Peyer's patch (tissue), 4 donors: ENCODE measurements around the gene PRPSAP1.

ENCODE experiments used
- CTCF ChIP-seq, 6 experiments: fragments of 450-650 bp in 4 of 6; fragments of 200-600 bp in 2 of 6; sonication (generic) in 1 of 6; IDR thresholded peaks; one replicate each; pipeline ENCODE4 v1.5.1; 2017 to 2019; ENCODE audit warnings: antibody characterized with exemption in 6 of 6, mild to moderate bottlenecking in 3 of 6, moderate library complexity in 1 of 6
- POLR2A ChIP-seq, 2 donors: fragments of 450-650 bp; IDR thresholded peaks; one replicate each; pipeline ENCODE4 v1.5.1; 2017; ENCODE audit warnings: antibody characterized with exemption in 2 of 2, mild to moderate bottlenecking in 2 of 2, moderate library complexity in 2 of 2

GRCh38 chr17:76293106-76293505 lies 60.6 kb downstream of the PRPSAP1 start:
- TF ChIP-seq CTCF (IDR thresholded peaks at IDR 0.05) (no peak), POLR2A (IDR thresholded peaks at IDR 0.05) (no peak)
